ENCODE data around the gene ZDHHC13.

The ZDHHC13 gene

DNA sequence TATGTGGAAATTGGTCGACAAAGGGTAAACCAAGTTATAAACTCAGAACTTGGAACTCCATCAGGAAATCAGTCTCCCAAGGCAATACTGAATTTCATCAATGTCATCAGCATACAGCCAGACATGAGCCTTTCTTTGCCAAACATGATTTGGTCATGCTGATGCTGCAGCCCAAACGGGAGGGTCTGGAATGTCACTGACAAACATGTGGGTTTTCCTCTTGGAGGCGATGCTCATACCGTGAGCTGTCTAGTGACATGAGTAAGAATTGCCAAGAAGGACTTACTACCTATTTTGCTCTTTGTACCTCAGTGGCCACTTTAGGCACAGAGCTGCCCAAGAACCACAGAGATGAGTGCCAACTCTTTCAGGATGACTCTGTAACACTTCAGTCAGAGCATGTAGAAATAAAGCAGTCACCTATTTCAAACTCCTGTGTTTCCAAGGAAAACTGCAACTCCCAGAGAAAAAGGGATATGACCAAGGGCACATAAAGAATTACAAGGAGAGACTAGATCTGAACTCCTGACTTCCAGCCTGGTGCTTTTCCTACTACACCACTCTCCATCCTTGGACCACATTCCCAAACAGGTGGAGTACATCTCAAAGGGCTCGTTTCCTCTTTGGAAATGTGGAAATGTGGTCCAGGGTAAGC is 32.2 kb upstream of the ZDHHC13 start:
- Histone ChIP-seq H3K4me3 (ENCODE audit: low read length) (no peak overlapping the region), H3K9ac (ENCODE audit: low read depth, low read length) (no peak overlapping the region), H3K4me1 (ENCODE audit: insufficient read depth, low read length) (no peaks in the 10 kb centered on the region), H3K36me3 (ENCODE audit: insufficient read depth, low read depth, low read length) (no peaks in the 10 kb centered on the region), H3K9me3 (ENCODE audit: insufficient read depth, low read depth, low read length) (no peaks in the 10 kb centered on the region), H3K27ac (ENCODE audit: low read length) (no peak overlapping the region), H3K27me3 (ENCODE audit: insufficient read depth, low read length) (no peaks in the 10 kb centered on the region)

DNA sequence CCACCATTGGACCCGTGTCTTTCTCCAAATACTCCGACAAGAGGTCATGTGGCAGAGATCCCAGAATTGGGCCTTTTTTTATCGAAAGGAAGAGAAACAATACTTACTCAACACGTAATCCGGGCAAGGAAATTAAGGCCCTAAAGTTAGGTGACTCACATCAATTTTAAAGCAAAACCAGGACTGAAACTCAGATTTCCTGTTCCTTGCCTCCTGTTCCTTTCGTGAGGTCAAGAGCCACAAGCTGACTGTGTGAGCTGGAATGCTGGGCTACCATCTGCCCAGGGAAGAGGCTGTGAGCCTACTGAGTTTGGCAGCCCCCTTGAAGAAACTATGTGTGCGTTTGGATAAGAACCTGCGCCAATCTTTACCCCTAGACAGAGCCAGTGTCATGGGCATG is 29.3 kb upstream of the ZDHHC13 start:
- no peaks in the 10 kb centered on the region for H3K36me3 ChIP-seq (ENCODE audit: insufficient read depth, low read depth, low read length)
- H3K4me3 ChIP-seq (ENCODE audit: low read length): no peak overlapping the region
- H3K27ac ChIP-seq (ENCODE audit: low read length): no peak overlapping the region
- no peaks in the 10 kb centered on the region for H3K27me3 ChIP-seq (ENCODE audit: insufficient read depth, low read length)
- no peaks in the 10 kb centered on the region for H3K9me3 ChIP-seq (ENCODE audit: insufficient read depth, low read depth, low read length)
- no peak overlapping the region for H3K9ac ChIP-seq (ENCODE audit: low read depth, low read length)
- H3K4me1 ChIP-seq (ENCODE audit: insufficient read depth, low read length): no peaks in the 10 kb centered on the region

DNA sequence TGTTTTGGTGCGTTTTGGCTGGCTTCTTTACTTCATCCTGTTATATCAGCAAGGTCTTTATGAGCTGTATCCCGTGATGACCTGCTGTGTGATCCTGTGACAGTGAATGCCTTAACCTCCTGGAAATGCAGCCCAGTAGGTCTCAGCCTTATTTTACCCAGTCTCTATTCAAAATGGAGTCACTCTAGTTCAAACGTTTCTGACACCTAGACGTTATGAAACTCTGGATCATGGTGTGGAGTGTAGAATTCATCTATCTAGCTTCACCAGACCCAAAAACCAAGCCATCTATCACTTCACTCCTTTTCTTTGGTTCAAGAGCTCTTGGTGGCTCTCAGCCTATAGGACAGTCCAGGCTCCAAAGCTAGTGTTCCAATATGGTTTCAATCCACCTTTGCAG is 28.2 kb upstream of the ZDHHC13 start:
- H3K27ac ChIP-seq (ENCODE audit: low read length): no peak overlapping the region
- no peaks in the 10 kb centered on the region for H3K9me3 ChIP-seq (ENCODE audit: insufficient read depth, low read depth, low read length)
- no peaks in the 10 kb centered on the region for H3K27me3 ChIP-seq (ENCODE audit: insufficient read depth, low read length)
- no peaks in the 10 kb centered on the region for H3K4me1 ChIP-seq (ENCODE audit: insufficient read depth, low read length)
- H3K36me3 ChIP-seq (ENCODE audit: insufficient read depth, low read depth, low read length): no peaks in the 10 kb centered on the region
- no peak overlapping the region for H3K9ac ChIP-seq (ENCODE audit: low read depth, low read length)
- no peak overlapping the region for H3K4me3 ChIP-seq (ENCODE audit: low read length)

DNA sequence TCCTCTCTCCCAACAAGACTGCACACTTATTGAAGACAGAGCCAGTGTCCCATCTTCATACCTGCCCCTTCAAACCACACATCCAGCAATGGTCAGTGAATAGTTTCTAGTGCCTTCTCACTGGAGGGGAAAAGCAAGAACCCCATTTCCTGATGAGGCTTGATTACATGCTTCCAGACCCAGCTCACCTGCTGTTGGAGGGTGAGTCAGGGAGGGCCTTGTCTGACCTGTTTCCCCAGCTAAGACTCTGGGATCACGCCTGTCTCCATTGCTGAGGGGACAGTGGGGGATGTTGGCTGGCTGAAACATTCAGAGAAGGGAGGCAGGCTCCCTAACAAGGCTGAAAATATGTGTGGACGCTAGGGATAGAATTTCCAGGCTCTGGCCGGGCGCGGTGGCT is 27.5 kb upstream of the ZDHHC13 start:
- no peaks in the 10 kb centered on the region for H3K27me3 ChIP-seq (ENCODE audit: insufficient read depth, low read length)
- no peak overlapping the region for H3K27ac ChIP-seq (ENCODE audit: low read length)
- no peaks in the 10 kb centered on the region for H3K36me3 ChIP-seq (ENCODE audit: insufficient read depth, low read depth, low read length)
- no peak overlapping the region for H3K4me3 ChIP-seq (ENCODE audit: low read length)
- H3K4me1 ChIP-seq (ENCODE audit: insufficient read depth, low read length): no peaks in the 10 kb centered on the region
- H3K9me3 ChIP-seq (ENCODE audit: insufficient read depth, low read depth, low read length): no peaks in the 10 kb centered on the region
- no peak overlapping the region for H3K9ac ChIP-seq (ENCODE audit: low read depth, low read length)

DNA sequence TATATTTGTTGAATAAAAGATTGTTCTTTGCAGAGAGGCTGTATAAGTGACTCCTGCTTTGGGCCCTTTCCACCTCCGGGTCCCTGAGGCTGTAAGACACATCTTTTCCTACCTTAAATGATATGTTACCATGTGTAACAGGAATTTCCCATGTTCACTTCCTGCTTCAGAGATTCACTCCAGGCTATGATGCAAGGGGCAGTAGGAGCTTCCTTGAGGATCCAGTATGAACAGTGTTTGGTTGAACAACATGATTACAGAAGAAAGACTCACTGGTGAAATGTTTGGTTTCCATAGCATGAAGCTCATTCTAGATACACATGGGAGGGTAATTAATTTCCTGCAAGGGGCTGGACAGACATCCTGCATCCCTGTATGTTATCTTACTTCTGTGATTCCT is 25.6 kb upstream of the ZDHHC13 start:
- Histone ChIP-seq H3K27ac (ENCODE audit: low read length) (no peak overlapping the region), H3K36me3 (ENCODE audit: insufficient read depth, low read depth, low read length) (no peaks in the 10 kb centered on the region), H3K27me3 (ENCODE audit: insufficient read depth, low read length) (no peaks in the 10 kb centered on the region), H3K9ac (ENCODE audit: low read depth, low read length) (no peak overlapping the region), H3K9me3 (ENCODE audit: insufficient read depth, low read depth, low read length) (no peaks in the 10 kb centered on the region), H3K4me3 (ENCODE audit: low read length) (no peak overlapping the region), H3K4me1 (ENCODE audit: insufficient read depth, low read length) (no peaks in the 10 kb centered on the region)

DNA sequence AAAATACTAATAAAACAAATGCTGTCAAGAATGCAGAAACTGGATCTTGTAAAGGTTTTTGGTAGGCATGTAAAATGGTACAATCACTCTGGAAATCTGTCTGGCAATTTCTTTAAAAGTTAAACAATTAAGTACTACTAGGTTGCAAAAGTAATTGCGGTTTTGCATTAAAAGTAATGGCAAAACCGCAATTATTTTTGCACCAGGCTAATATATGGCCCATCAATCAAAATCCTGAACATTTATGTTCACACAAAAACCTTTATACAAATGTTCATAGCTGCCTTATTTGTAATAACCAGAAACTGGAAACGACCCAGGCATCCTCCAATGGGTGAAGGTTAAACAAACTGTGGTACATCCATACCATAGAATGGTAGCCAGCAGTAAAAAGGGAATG is 24.6 kb upstream of the ZDHHC13 start:
- Histone ChIP-seq H3K4me1 (ENCODE audit: insufficient read depth, low read length) (no peaks in the 10 kb centered on the region), H3K36me3 (ENCODE audit: insufficient read depth, low read depth, low read length) (no peaks in the 10 kb centered on the region), H3K9me3 (ENCODE audit: insufficient read depth, low read depth, low read length) (no peaks in the 10 kb centered on the region), H3K9ac (ENCODE audit: low read depth, low read length) (no peak overlapping the region), H3K27me3 (ENCODE audit: insufficient read depth, low read length) (no peaks in the 10 kb centered on the region), H3K4me3 (ENCODE audit: low read length) (no peak overlapping the region), H3K27ac (ENCODE audit: low read length) (no peak overlapping the region)

DNA sequence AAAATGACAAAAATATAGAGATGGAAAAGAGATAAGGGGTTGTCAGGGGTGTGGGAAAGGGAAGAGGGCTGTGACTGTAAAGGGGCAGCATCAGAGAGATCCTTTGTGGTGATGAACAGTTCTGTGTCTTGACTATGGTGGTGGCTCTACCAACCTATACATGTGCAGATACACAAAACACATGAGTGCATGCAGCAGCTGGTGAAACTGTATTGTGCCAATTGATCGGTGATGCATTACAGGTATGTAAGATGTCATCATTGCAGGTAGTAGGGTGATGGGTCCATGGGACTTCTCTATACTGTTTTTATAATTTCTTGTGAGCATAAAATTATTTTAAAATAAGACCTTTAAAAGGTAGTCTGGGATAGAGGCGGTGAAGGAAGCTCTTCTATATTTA is 24.1 kb upstream of the ZDHHC13 start:
- Histone ChIP-seq H3K36me3 (ENCODE audit: insufficient read depth, low read depth, low read length) (no peaks in the 10 kb centered on the region), H3K9ac (ENCODE audit: low read depth, low read length) (no peak overlapping the region), H3K27me3 (ENCODE audit: insufficient read depth, low read length) (no peaks in the 10 kb centered on the region), H3K4me1 (ENCODE audit: insufficient read depth, low read length) (no peaks in the 10 kb centered on the region), H3K9me3 (ENCODE audit: insufficient read depth, low read depth, low read length) (no peaks in the 10 kb centered on the region), H3K27ac (ENCODE audit: low read length) (no peak overlapping the region), H3K4me3 (ENCODE audit: low read length) (no peak overlapping the region)

DNA sequence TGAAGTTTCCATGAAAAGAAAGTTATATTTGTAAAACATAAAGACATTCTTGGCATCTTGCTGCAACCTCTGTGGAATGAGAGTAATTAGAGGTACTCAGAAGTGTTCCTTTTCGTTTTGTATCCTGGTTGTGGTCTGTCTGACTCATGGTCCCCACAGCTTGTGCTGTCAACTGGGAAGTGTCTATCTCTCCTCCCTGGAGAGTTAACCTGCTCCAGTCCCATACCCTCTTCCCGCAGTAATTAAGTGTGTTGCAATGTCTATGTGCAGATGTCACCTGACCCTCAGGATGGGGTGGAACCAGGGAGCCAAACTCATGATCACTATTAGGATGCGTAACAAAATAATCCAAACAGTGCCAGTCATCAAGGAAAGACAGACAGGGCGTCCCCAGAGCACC is 23.0 kb upstream of the ZDHHC13 start:
- Histone ChIP-seq H3K4me1 (ENCODE audit: insufficient read depth, low read length) (no peaks in the 10 kb centered on the region), H3K27ac (ENCODE audit: low read length) (no peak overlapping the region), H3K36me3 (ENCODE audit: insufficient read depth, low read depth, low read length) (no peaks in the 10 kb centered on the region), H3K27me3 (ENCODE audit: insufficient read depth, low read length) (no peaks in the 10 kb centered on the region), H3K9ac (ENCODE audit: low read depth, low read length) (no peak overlapping the region), H3K9me3 (ENCODE audit: insufficient read depth, low read depth, low read length) (no peaks in the 10 kb centered on the region), H3K4me3 (ENCODE audit: low read length) (no peak overlapping the region)

DNA sequence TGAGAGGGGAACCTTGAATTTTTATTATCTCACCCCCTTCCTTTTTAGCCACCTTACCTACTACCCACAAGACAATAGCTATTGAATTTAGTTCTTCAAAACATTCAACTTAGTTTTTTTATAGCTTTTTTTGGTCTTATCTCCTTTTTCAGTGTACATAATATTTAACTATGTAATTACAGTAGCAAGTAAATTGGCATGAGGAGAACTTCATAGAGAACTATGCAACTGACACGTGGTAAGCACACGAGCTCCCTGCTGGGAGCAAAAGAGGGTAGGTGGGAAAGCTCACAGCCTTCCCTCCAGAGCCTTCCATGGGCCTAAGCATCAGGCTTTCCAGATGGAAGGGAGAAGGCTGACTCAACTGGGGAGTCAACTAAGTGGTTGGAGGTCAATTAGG is 22.1 kb upstream of the ZDHHC13 start:
- H3K27me3 ChIP-seq (ENCODE audit: insufficient read depth, low read length): no peaks in the 10 kb centered on the region
- H3K4me3 ChIP-seq (ENCODE audit: low read length): no peak overlapping the region
- H3K4me1 ChIP-seq (ENCODE audit: insufficient read depth, low read length): no peaks in the 10 kb centered on the region
- H3K36me3 ChIP-seq (ENCODE audit: insufficient read depth, low read depth, low read length): no peaks in the 10 kb centered on the region
- no peak overlapping the region for H3K9ac ChIP-seq (ENCODE audit: low read depth, low read length)
- H3K9me3 ChIP-seq (ENCODE audit: insufficient read depth, low read depth, low read length): no peaks in the 10 kb centered on the region
- no peak overlapping the region for H3K27ac ChIP-seq (ENCODE audit: low read length)

DNA sequence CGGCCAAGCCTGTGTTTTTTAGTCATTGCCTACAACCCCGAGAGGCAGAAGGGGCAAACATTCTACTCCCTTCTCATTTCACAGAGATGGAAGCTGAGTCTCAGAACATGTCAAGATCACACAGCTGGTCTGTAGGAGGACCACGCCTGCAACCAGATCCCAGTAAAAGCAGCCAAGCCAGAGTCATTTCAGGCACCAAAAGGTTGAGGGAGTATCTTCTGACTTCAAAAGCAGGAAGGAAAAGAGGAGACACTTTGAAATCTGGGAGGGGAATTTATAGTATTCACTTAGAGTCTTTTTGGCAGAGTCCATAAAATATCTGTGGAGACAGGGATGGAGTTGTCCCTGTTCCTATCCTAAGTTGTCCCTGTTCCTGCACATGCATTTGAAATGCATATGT is 17.9 kb upstream of the ZDHHC13 start:
- H3K27ac ChIP-seq (ENCODE audit: low read length): no peak overlapping the region
- H3K4me3 ChIP-seq (ENCODE audit: low read length): no peak overlapping the region
- no peaks in the 10 kb centered on the region for H3K36me3 ChIP-seq (ENCODE audit: insufficient read depth, low read depth, low read length)
- no peak overlapping the region for H3K9ac ChIP-seq (ENCODE audit: low read depth, low read length)
- no peaks in the 10 kb centered on the region for H3K27me3 ChIP-seq (ENCODE audit: insufficient read depth, low read length)
- no peaks in the 10 kb centered on the region for H3K4me1 ChIP-seq (ENCODE audit: insufficient read depth, low read length)
- no peaks in the 10 kb centered on the region for H3K9me3 ChIP-seq (ENCODE audit: insufficient read depth, low read depth, low read length)

DNA sequence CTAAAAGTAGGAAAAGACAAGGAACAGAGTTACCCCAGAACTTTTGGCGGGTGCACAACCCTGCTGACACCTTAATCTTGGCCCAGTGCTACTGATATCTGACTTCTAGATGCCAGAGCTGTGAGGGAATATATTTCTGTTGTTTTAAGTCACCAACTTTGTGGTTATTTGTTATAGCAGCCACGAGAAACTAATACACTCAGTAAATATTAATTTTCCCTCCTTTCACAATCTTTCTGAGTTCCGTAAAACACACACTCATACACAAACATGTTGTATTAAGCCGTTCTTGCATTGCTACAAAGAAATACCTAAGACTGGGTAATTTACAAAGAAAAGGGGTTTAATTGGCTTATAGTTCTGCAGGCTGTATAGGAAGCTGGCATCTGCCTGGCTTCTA is 16.1 kb upstream of the ZDHHC13 start:
- H3K27me3 ChIP-seq (ENCODE audit: insufficient read depth, low read length): no peaks in the 10 kb centered on the region

DNA sequence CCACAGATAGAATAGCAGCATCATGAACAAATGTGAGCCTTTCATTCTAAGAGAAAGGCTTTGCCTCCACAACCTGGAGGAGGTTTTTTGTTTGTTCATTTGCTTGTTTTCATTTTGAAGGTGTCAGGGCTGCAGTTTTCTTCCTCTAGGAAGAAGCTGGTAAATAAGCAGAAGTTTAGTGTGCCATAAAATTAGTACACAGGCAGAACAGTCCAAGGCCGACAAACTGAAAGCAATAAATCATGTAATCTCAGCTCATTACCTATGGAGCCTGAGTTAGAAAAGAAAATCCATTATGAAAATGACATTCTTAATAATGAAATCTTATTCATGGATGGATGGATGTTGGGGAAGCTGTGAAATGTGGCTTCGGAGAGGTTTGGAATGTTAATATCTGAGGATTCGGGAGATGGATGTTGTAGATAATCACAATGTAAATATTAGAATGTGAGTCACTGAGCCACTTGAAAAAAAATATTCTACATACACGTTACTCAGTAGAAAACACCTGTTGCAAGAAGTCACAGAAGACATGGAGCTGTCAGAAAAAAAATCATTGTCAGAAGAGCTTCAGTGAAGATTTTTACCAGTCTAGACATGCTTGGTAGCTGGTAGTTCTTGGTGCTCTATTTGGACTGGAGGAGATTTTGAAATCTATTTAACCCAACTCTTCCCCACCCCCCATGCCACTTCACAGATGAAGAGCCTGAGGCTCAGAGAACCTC is 15.0 kb upstream of the ZDHHC13 start:
- H3K36me3 ChIP-seq (ENCODE audit: insufficient read depth, low read depth, low read length): no peaks in the 10 kb centered on the region
- H3K27ac ChIP-seq (ENCODE audit: low read length): no peak overlapping the region
- no peaks in the 10 kb centered on the region for H3K9me3 ChIP-seq (ENCODE audit: insufficient read depth, low read depth, low read length)
- H3K4me1 ChIP-seq (ENCODE audit: insufficient read depth, low read length): no peaks in the 10 kb centered on the region
- no peak overlapping the region for H3K9ac ChIP-seq (ENCODE audit: low read depth, low read length)
- no peak overlapping the region for H3K4me3 ChIP-seq (ENCODE audit: low read length)
- no peaks in the 10 kb centered on the region for H3K27me3 ChIP-seq (ENCODE audit: insufficient read depth, low read length)

More for the DNA sequence above, 16.1 kb upstream of the ZDHHC13 start:
- Histone ChIP-seq H3K36me3 (ENCODE audit: insufficient read depth, low read depth, low read length) (no peaks in the 10 kb centered on the region), H3K9ac (ENCODE audit: low read depth, low read length) (no peak overlapping the region), H3K4me3 (ENCODE audit: low read length) (no peak overlapping the region), H3K27ac (ENCODE audit: low read length) (no peak overlapping the region), H3K4me1 (ENCODE audit: insufficient read depth, low read length) (no peaks in the 10 kb centered on the region), H3K9me3 (ENCODE audit: insufficient read depth, low read depth, low read length) (no peaks in the 10 kb centered on the region)

Data from iPS-20b (cell line).